ENCODE results near the gene GFOD1. TPM values are rescaled to one million over a fixed set of nuclear protein-coding genes. Genes with fewer than 3 reads are reported as not detected.

GFOD1 gene
- total RNA-seq, 1 donor from 2014 or later = 2.8 TPM

- no peak for DNase-seq (ENCODE audit: low read depth)
Observed at GRCh38 chr6:13427316-13427715, 60.1 kb downstream of the GFOD1 start.

- DNase-seq (ENCODE audit: low read depth) = peak; percentile 46
Observed at GRCh38 chr6:13425943-13426931, 61.2 kb downstream of the GFOD1 start.

- no peak for DNase-seq (ENCODE audit: low read depth)
Observed at GRCh38 chr6:13425270-13425873, 62.0 kb downstream of the GFOD1 start.

- no peak for DNase-seq (ENCODE audit: low read depth)
Observed at GRCh38 chr6:13423252-13423651, 64.1 kb downstream of the GFOD1 start.

GRCh38 chr6:13422681-13423221, 64.6 kb downstream of the GFOD1 start:
- peak; percentile 60 for DNase-seq (ENCODE audit: low read depth)

- DNase-seq (ENCODE audit: low read depth) = no peak
Observed at GRCh38 chr6:13421425-13422059, 65.9 kb downstream of the GFOD1 start.

GRCh38 chr6:13420269-13420668, 67.1 kb downstream of the GFOD1 start:
- no peak for DNase-seq (ENCODE audit: low read depth)

- no peak for DNase-seq (ENCODE audit: low read depth)
Observed at GRCh38 chr6:13419422-13420195, 67.8 kb downstream of the GFOD1 start.

- DNase-seq (ENCODE audit: low read depth) = no peak
Observed at GRCh38 chr6:13418844-13419243, 68.6 kb downstream of the GFOD1 start.

GRCh38 chr6:13417954-13418353, 69.4 kb downstream of the GFOD1 start:
- no peak for DNase-seq (ENCODE audit: low read depth)

GRCh38 chr6:13417431-13417830, 70.0 kb downstream of the GFOD1 start:
- no peak for DNase-seq (ENCODE audit: low read depth)

- DNase-seq (ENCODE audit: low read depth) = no peak
Observed at GRCh38 chr6:13415283-13415682, 72.1 kb downstream of the GFOD1 start.

- no peak for DNase-seq (ENCODE audit: low read depth)
Observed at GRCh38 chr6:13413900-13414555, 73.4 kb downstream of the GFOD1 start.

- no peak for DNase-seq (ENCODE audit: low read depth)
Observed at GRCh38 chr6:13413466-13413862, 73.9 kb downstream of the GFOD1 start.

GRCh38 chr6:13412639-13413465, 74.5 kb downstream of the GFOD1 start:
- DNase-seq (ENCODE audit: low read depth) = no peak

GRCh38 chr6:13412211-13412610, 75.2 kb downstream of the GFOD1 start:
- no peak for DNase-seq (ENCODE audit: low read depth)

- DNase-seq (ENCODE audit: low read depth) = no peak
Observed at GRCh38 chr6:13411484-13411883, 75.9 kb downstream of the GFOD1 start.

- no peak for DNase-seq (ENCODE audit: low read depth)
Observed at GRCh38 chr6:13409991-13410390, 77.4 kb downstream of the GFOD1 start.
